B cell (primary cell): Measurements from ENCODE around the gene PSMD1. TPM values are rescaled to one million over a fixed set of nuclear protein-coding genes. Genes with fewer than 3 reads are reported as not detected.

Experiments used
- ATAC-seq: fragments of 200-7000 bp; cut with Tn5 transposase; one replicate; pipeline ENCODE4 v1.10.0; 2021; ENCODE audit warnings: low read depth, mild to moderate bottlenecking, moderate number of reproducible peaks, moderate library complexity
- CTCF ChIA-PET: fragments of 350-600 bp; sonication (Branson Sonifier 250); formaldehyde crosslinking; loops from one replicate; lab custom pipeline; 2021; ENCODE audit warnings: antibody characterized with exemption, inconsistent platforms; lab: Charles Lee
- POLR2A ChIA-PET: fragments of 350-600 bp; sonication (Branson Sonifier 250); formaldehyde crosslinking; loops from one replicate; lab custom pipeline; 2021; ENCODE audit warnings: antibody characterized with exemption; lab: Charles Lee
- DNase-seq: peaks from one replicate; pipeline ENCODE4 v3.0.0; 2013
- H2AFZ ChIP-seq: 2 replicates; pipeline ENCODE4 v1.6.1; 2012; ENCODE audit warnings: mild to moderate bottlenecking, low read depth, low read length; ENCODE audit not compliant: insufficient read depth, poor library complexity, severe bottlenecking
- H3K27ac ChIP-seq, 2 donors: 1 replicate in 1 of 2; 2 replicates in 1 of 2; pipeline ENCODE4 v1.5.1; 2012 to 2013; ENCODE audit warnings: low read length in 2 of 2, mild to moderate bottlenecking in 2 of 2, moderate library complexity in 1 of 2
- H3K27me3 ChIP-seq, 4 experiments: fragments of 200-600 bp in 1 of 4; sonication (generic) in 1 of 4; replicated peaks in 1 of 4; 1 replicate in 2 of 4; 2 replicates in 2 of 4; pipeline versions ENCODE4 v1.6.1 to v1.7.0; 2013 to 2016; ENCODE audit warnings: low read length in 3 of 4, mild to moderate bottlenecking in 2 of 4, mixed read lengths in 1 of 4, moderate library complexity in 1 of 4; ENCODE audit not compliant: insufficient read depth in 4 of 4, control insufficient read depth in 3 of 4; ENCODE audit errors: control extremely low read depth in 1 of 4
- H3K36me3 ChIP-seq, 2 experiments: replicated peaks in 1 of 2; 1 replicate in 1 of 2; 2 replicates in 1 of 2; pipeline versions ENCODE4 v1.6.1 to v1.7.1; 2013; ENCODE audit warnings: low read length in 1 of 2; ENCODE audit not compliant: insufficient read depth in 2 of 2, control insufficient read depth in 1 of 2; ENCODE audit errors: control extremely low read depth in 1 of 2, extremely low read depth in 1 of 2
- H3K4me1 ChIP-seq, 2 donors: fragments of 200-600 bp in 1 of 2; sonication (generic) in 1 of 2; 1 replicate in 1 of 2; 2 replicates in 1 of 2; pipeline versions ENCODE4 v1.5.1 to v1.6.1; 2013 to 2017; ENCODE audit warnings: low read length in 2 of 2; ENCODE audit not compliant: control insufficient read depth in 2 of 2, insufficient read depth in 2 of 2
- H3K4me2 ChIP-seq: replicated peaks from 2 replicates; pipeline ENCODE3; 2012; ENCODE audit warnings: mild to moderate bottlenecking, low read depth, low read length; ENCODE audit not compliant: poor library complexity, severe bottlenecking
- H3K4me3 ChIP-seq, 5 experiments: fragments of 200-600 bp in 1 of 5; sonication (generic) in 1 of 5; 1 replicate in 3 of 5; 2 replicates in 2 of 5; pipeline versions ENCODE4 v1.5.1 to v1.7.0; 2011 to 2016; ENCODE audit warnings: low read length in 4 of 5, mild to moderate bottlenecking in 4 of 5, low read depth in 2 of 5, control low read depth in 1 of 5, moderate library complexity in 1 of 5; ENCODE audit not compliant: insufficient read depth in 1 of 5; ENCODE audit errors: control extremely low read depth in 1 of 5, extremely low read depth in 1 of 5
- H3K79me2 ChIP-seq: fragments of 200-600 bp; sonication (generic); one replicate; pipeline ENCODE4 v1.6.0; 2016; ENCODE audit warnings: low read length; ENCODE audit not compliant: control insufficient read depth, insufficient read depth
- H3K9ac ChIP-seq: fragments of 200-600 bp; sonication (generic); 2 replicates; pipeline ENCODE4 v1.6.1; 2017; ENCODE audit warnings: mild to moderate bottlenecking, low read length, moderate library complexity
- H3K9me3 ChIP-seq, 3 donors: one replicate each; pipeline versions ENCODE4 v1.6.1 to v1.7.1; 2013; ENCODE audit warnings: low read length in 2 of 3; ENCODE audit not compliant: control insufficient read depth in 2 of 3, insufficient read depth in 1 of 3; ENCODE audit errors: control extremely low read depth in 1 of 3
- H4K20me1 ChIP-seq: 2 replicates; pipeline ENCODE4 v1.6.0; 2012; ENCODE audit warnings: mild to moderate bottlenecking, low read length; ENCODE audit not compliant: insufficient read depth, control insufficient read depth, poor library complexity, severe bottlenecking
- H3K27ac Mint-ChIP-seq: one replicate; pipeline ENCODE4 v1.8.0; 2021; ENCODE audit warnings: mixed read lengths
- H3K27me3 Mint-ChIP-seq: one replicate; pipeline ENCODE4 v1.8.0; 2021; ENCODE audit warnings: mixed read lengths
- H3K4me1 Mint-ChIP-seq: one replicate; pipeline ENCODE4 v1.8.0; 2021; ENCODE audit warnings: mixed read lengths
- H3K4me3 Mint-ChIP-seq: one replicate; pipeline ENCODE4 v1.8.0; 2021; ENCODE audit warnings: mixed read lengths
- H3K9me3 Mint-ChIP-seq: one replicate; pipeline ENCODE4 v1.8.0; 2022; ENCODE audit warnings: mixed read lengths; ENCODE audit not compliant: insufficient read depth
- EZH2 ChIP-seq: IDR thresholded peaks from 2 replicates; pipeline ENCODE4 v1.6.1; 2012; ENCODE audit warnings: borderline replicate concordance, low read depth, mild to moderate bottlenecking, moderate library complexity, low read length; ENCODE audit not compliant: insufficient read depth, poor library complexity, severe bottlenecking
- WGBS: methylation state at CpG from one replicate; pipeline ENCODE4 v1.1.5; 2013; ENCODE audit warnings: missing lambda C conversion rate; ENCODE audit not compliant: insufficient coverage; 5-methylcytosine and 5-hydroxymethylcytosine counted together
- intact Hi-C: fragments of 100-400 bp; cut with micrococcal nuclease; formaldehyde crosslinking; loops from one replicate; pipeline ENCODE4 v1.10.0; 2022
- polyA plus RNA-seq: library from polyadenylated mRNA; depleted of rRNA; stranded (reverse); fragments of >200 nt; gene quantifications from 2 replicates; pipeline ENCODE4 v1.2.3, GENCODE V29; 2012
- total RNA-seq, 2 donors: library from RNA; stranded (reverse); fragments of 120-200 nt in 1 of 2; gene quantifications; 1 replicate in 1 of 2; 2 replicates in 1 of 2; pipeline versions ENCODE4 v1.2.3 to v1.2.4, GENCODE V29; 2013 to 2022
- TF ChIP-seq, protein P1 (sequence below): fragments of 200-600 bp; IDR thresholded peaks from one replicate; pipeline ENCODE4 v1.8.0; 2022; ENCODE audit warnings: antibody characterized with exemption, mild to moderate bottlenecking

PSMD1 gene
- total and polyA plus RNA-seq, 2 donors (not counting 1 experiment from before 2014, with no cell fraction given), result 21.5 to 48.2 TPM

DNA sequence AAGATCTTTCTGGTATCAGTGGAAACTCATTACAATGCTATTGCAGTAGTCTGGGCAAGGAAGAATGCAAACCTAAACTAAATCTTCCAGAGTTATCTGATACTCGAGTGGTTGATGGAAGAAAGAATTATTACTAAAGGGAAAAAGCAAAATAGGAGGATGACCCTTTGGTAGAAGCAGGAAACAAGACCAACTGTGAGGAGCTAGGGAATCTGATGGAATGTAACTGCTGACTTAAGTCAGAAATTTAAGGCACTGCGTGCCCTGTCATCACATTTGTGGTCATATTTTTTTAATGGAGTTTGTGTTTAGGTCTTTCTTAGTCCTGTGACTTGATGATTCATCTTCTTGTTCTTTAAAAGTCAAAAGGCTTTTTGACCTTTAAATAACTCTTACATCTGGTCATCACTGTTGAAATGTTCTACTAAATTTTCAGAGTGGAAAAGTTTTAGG is 105.2 kb downstream of the PSMD1 start:
- H3K79me2 ChIP-seq, result no peaks in the 10 kb centered on the region
- no peaks in the 10 kb centered on the region for H3K27me3 ChIP-seq
- H3K4me2 ChIP-seq, result no peak overlapping the region
- TF ChIP-seq, protein P1, sequence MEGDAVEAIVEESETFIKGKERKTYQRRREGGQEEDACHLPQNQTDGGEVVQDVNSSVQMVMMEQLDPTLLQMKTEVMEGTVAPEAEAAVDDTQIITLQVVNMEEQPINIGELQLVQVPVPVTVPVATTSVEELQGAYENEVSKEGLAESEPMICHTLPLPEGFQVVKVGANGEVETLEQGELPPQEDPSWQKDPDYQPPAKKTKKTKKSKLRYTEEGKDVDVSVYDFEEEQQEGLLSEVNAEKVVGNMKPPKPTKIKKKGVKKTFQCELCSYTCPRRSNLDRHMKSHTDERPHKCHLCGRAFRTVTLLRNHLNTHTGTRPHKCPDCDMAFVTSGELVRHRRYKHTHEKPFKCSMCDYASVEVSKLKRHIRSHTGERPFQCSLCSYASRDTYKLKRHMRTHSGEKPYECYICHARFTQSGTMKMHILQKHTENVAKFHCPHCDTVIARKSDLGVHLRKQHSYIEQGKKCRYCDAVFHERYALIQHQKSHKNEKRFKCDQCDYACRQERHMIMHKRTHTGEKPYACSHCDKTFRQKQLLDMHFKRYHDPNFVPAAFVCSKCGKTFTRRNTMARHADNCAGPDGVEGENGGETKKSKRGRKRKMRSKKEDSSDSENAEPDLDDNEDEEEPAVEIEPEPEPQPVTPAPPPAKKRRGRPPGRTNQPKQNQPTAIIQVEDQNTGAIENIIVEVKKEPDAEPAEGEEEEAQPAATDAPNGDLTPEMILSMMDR, result no peak
- TF ChIP-seq EZH2, result no peak
- no peaks in the 10 kb centered on the region for H3K9me3 Mint-ChIP-seq
- H3K36me3 ChIP-seq, result peaks cover 0 to 35% of the 10 kb centered on the region in 2 experiments
- no peak for DNase-seq
- ChIA-PET POLR2A (no interaction called here), CTCF (interaction anchor here (0.7 kb wide), 1 partner anchor 308 kb away, joined by 3 read pairs; no protein-coding TSS in a partner anchor)
- no peak overlapping the region for H2AFZ ChIP-seq
- no peaks in the 10 kb centered on the region for H3K9me3 ChIP-seq
- no peaks in the 10 kb centered on the region for H3K4me1 ChIP-seq
- 80% methylated on average over 1 of the region's 2 CpGs for WGBS
- no peaks in the 10 kb centered on the region for H4K20me1 ChIP-seq
- H3K4me1 Mint-ChIP-seq, result peaks cover 7% of the 10 kb centered on the region
- no peaks in the 10 kb centered on the region for H3K27me3 Mint-ChIP-seq
- no peak overlapping the region for H3K4me3 Mint-ChIP-seq
- intact Hi-C loops, result no loop called here
- no peak overlapping the region for H3K27ac Mint-ChIP-seq
- no peak overlapping the region for H3K27ac ChIP-seq
- no peak overlapping the region for H3K9ac ChIP-seq
- no peak for ATAC-seq
- no peak overlapping the region for H3K4me3 ChIP-seq

DNA sequence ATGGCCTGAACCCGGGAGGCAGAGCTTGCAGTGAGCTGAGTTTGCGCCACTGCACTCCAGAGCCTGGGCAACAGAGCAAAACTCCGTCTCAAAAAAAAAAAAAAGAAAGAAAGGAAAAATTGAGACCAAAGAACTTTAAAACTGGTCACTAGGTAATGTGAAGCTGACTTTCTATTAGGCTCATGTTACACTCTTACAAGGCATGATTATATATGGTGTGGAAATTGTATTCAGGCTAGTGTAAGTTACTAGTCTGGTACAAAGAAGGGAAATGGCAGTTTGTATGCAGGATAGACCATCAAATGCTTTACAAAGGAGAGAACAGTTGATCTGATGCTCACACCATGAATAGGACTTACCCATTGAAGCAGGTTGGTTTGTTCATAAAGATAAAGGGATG is 106.3 kb downstream of the PSMD1 start:
- H3K4me1 ChIP-seq, result no peaks in the 10 kb centered on the region
- intact Hi-C loops, result no loop called here
- H3K36me3 ChIP-seq, result peaks cover 0 to 44% of the 10 kb centered on the region in 2 experiments
- no peaks in the 10 kb centered on the region for H4K20me1 ChIP-seq
- TF ChIP-seq, protein P1, result no peak
- TF ChIP-seq EZH2, result no peak
- H3K9me3 ChIP-seq, result no peaks in the 10 kb centered on the region
- ChIA-PET POLR2A (no interaction called here), CTCF (no interaction called here)
- DNase-seq (no peak), ATAC-seq (no peak)
- no peaks in the 10 kb centered on the region for H3K79me2 ChIP-seq
- H3K4me2 ChIP-seq, result no peak overlapping the region
- Mint-ChIP-seq H3K9me3 (no peaks in the 10 kb centered on the region), H3K4me1 (peaks cover 8% of the 10 kb centered on the region), H3K4me3 (no peak overlapping the region), H3K27ac (no peak overlapping the region), H3K27me3 (no peaks in the 10 kb centered on the region)
- no peaks in the 10 kb centered on the region for H3K27me3 ChIP-seq
- H2AFZ ChIP-seq, result no peak overlapping the region
- WGBS, result 100% methylated on average over 3 of the region's 3 CpGs
- H3K4me3 ChIP-seq, result no peak overlapping the region
- H3K9ac ChIP-seq, result no peak overlapping the region
- no peak overlapping the region for H3K27ac ChIP-seq
